OCI-LY1 (cell line): ENCODE results near the gene SEMA4G.
"Not testable (repeated sequence)": the region's sequence is repeated elsewhere in the genome, so short reads cannot be mapped to it uniquely, and the experiment has no call there.

Source experiments
- H2AFZ ChIP-seq: fragments of 200-600 bp; sonication (generic), shearing (Covaris generic); 2 replicates; pipeline ENCODE4 v1.6.0; 2014; ENCODE audit warnings: antibody characterized with exemption, mild to moderate bottlenecking, low read length
- H3F3A ChIP-seq: fragments of 200-600 bp; sonication (generic), shearing (Covaris generic); 2 replicates; pipeline ENCODE4 v1.6.0; 2014; ENCODE audit warnings: mild to moderate bottlenecking, antibody characterized with exemption, low read length, moderate library complexity; ENCODE audit not compliant: insufficient read depth
- H3K27ac ChIP-seq: fragments of 200-600 bp; sonication (generic); 2 replicates; pipeline ENCODE4 v1.5.1; 2014; ENCODE audit warnings: low read length, mixed run types, mild to moderate bottlenecking, low read depth; ENCODE audit not compliant: poor library complexity, severe bottlenecking
- H3K27me3 ChIP-seq: fragments of 200-600 bp; sonication (generic); 2 replicates; pipeline ENCODE4 v1.6.0; 2014; ENCODE audit warnings: antibody characterized with exemption, mild to moderate bottlenecking, low read length, moderate library complexity; ENCODE audit not compliant: insufficient read depth
- H3K36me3 ChIP-seq: fragments of 200-600 bp; sonication (generic); 2 replicates; pipeline ENCODE4 v1.6.1; 2014; ENCODE audit warnings: mild to moderate bottlenecking, antibody characterized with exemption, low read length, moderate library complexity, mixed read lengths; ENCODE audit not compliant: insufficient read depth
- H3K4me1 ChIP-seq: fragments of 200-600 bp; sonication (generic); 2 replicates; pipeline ENCODE4 v1.5.1; 2014; ENCODE audit warnings: mild to moderate bottlenecking, low read length, moderate library complexity; ENCODE audit not compliant: insufficient read depth, severe bottlenecking
- H3K4me2 ChIP-seq: fragments of 200-600 bp; sonication (generic), shearing (Covaris generic); 2 replicates; pipeline ENCODE4 v1.6.1; 2014; ENCODE audit warnings: low read length
- H3K4me3 ChIP-seq: fragments of 200-600 bp; sonication (generic); 2 replicates; pipeline ENCODE4 v1.5.1; 2014; ENCODE audit warnings: low read length, low read depth, mild to moderate bottlenecking, mixed read lengths; ENCODE audit not compliant: poor library complexity, severe bottlenecking
- H3K79me2 ChIP-seq: fragments of 200-600 bp; shearing (Covaris generic); 2 replicates; pipeline ENCODE4 v1.6.1; 2016; ENCODE audit warnings: mixed run types, low read length, mixed read lengths; ENCODE audit not compliant: insufficient read depth
- H3K9ac ChIP-seq: fragments of 200-600 bp; sonication (generic), shearing (Covaris generic); 2 replicates; pipeline ENCODE4 v1.6.1; 2014; ENCODE audit warnings: mild to moderate bottlenecking, low read length, mixed read lengths
- H3K9me2 ChIP-seq: fragments of 200-600 bp; sonication (generic), shearing (Covaris generic); 2 replicates; pipeline ENCODE4 v1.6.1; 2014; ENCODE audit warnings: low read depth, mild to moderate bottlenecking, low read length, mixed read lengths
- H3K9me3 ChIP-seq: fragments of 200-600 bp; shearing (Covaris generic); 2 replicates; pipeline ENCODE4 v1.6.1; 2014; ENCODE audit warnings: low read length, mixed read lengths
- H4K20me1 ChIP-seq: fragments of 200-600 bp; sonication (generic), shearing (Covaris generic); 2 replicates; pipeline ENCODE4 v1.6.0; 2016; ENCODE audit warnings: mild to moderate bottlenecking, low read length; ENCODE audit not compliant: insufficient read depth
- CTCF ChIP-seq: fragments of 200-600 bp; sonication (generic), shearing (Covaris generic); IDR thresholded peaks from 2 replicates; pipeline ENCODE4 v1.5.1; 2017; ENCODE audit warnings: mild to moderate bottlenecking, antibody characterized with exemption, low read length, moderate library complexity, mixed read lengths
- EZH2 ChIP-seq: fragments of 200-600 bp; sonication (generic), shearing (Covaris generic); IDR thresholded peaks from 2 replicates; pipeline ENCODE4 v1.8.0; 2017; ENCODE audit warnings: borderline replicate concordance, mixed run types, mild to moderate bottlenecking, antibody characterized with exemption, low read length, moderate library complexity, mixed read lengths

SEMA4G gene

DNA sequence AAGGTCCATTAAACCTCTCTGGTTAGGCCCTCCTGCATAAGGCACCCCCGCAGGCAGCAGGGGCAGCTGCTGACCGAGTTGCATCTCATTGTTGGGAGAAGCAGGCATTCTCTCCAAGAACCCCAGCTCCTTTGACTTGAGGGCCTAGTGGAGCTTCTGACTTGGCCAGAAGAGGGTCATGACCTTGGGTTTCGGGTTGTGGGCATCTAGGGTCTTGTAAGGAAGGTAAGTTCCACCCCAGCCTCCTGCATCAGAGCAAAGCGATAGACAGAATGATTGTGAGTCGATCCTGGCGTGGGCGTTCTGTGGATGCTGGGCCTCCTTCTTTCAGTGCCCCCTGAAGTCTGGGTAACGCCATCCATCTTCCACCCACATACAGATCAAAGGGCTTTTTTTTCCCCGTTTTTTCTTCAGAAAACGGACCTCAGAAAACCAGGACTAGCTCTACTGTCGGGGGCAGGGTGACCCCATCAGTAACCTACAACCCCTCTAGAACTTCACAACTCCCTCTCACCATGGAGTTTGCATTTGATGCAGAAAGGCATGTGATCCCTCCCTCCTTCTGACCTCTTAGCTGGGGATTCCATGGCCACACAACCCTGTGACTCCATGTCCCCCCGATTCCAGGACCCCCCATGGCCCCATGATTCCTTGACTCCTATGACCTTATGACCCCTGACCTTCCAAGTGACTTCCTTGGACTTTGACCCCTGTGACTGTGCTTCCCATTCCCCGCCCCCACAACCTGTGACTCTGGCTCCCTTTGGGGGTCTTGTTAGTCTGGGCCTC, 3.0 kb downstream of the SEMA4G start:
- H3K4me1 ChIP-seq = peaks cover 7% of the 10 kb centered on the region
- no peaks in the 10 kb centered on the region for H4K20me1 ChIP-seq
- H3K4me2 ChIP-seq = no peak overlapping the region
- no peaks in the 10 kb centered on the region for H3F3A ChIP-seq
- no peaks in the 10 kb centered on the region for H3K79me2 ChIP-seq
- H3K9ac ChIP-seq = no peak overlapping the region
- H3K27me3 ChIP-seq = no peaks in the 10 kb centered on the region
- H2AFZ ChIP-seq = no peak overlapping the region
- H3K4me3 ChIP-seq = no peak overlapping the region
- no peaks in the 10 kb centered on the region for H3K36me3 ChIP-seq
- H3K27ac ChIP-seq = no peak overlapping the region
- no peaks in the 10 kb centered on the region for H3K9me3 ChIP-seq
- no peak for TF ChIP-seq CTCF
- no peaks in the 10 kb centered on the region for H3K9me2 ChIP-seq

GRCh38 chr10:100972904-100973535, 3.7 kb downstream of the SEMA4G start:
- Histone ChIP-seq H3F3A (no peaks in the 10 kb centered on the region), H3K27me3 (no peaks in the 10 kb centered on the region), H3K9me3 (no peaks in the 10 kb centered on the region), H2AFZ (no peak overlapping the region), H3K36me3 (no peaks in the 10 kb centered on the region), H3K9ac (no peak overlapping the region), H3K9me2 (no peaks in the 10 kb centered on the region), H4K20me1 (no peaks in the 10 kb centered on the region), H3K4me3 (no peak overlapping the region), H3K4me2 (no peak overlapping the region), H3K4me1 (peaks cover 7% of the 10 kb centered on the region), H3K27ac (no peak overlapping the region), H3K79me2 (no peaks in the 10 kb centered on the region)
- TF ChIP-seq CTCF = no peak
- TF ChIP-seq EZH2 = no peak

- not testable (repeated sequence) for H2AFZ ChIP-seq, H3K4me1 ChIP-seq, H3K9me3 ChIP-seq, H3K79me2 ChIP-seq, H3F3A ChIP-seq, H3K4me2 ChIP-seq, H3K36me3 ChIP-seq, H3K27me3 ChIP-seq, H3K9me2 ChIP-seq, H4K20me1 ChIP-seq, H3K4me3 ChIP-seq, H3K9ac ChIP-seq, H3K27ac ChIP-seq
These were observed 6.1 kb downstream of the SEMA4G start for GRCh38 chr10:100975397-100975796.

DNA sequence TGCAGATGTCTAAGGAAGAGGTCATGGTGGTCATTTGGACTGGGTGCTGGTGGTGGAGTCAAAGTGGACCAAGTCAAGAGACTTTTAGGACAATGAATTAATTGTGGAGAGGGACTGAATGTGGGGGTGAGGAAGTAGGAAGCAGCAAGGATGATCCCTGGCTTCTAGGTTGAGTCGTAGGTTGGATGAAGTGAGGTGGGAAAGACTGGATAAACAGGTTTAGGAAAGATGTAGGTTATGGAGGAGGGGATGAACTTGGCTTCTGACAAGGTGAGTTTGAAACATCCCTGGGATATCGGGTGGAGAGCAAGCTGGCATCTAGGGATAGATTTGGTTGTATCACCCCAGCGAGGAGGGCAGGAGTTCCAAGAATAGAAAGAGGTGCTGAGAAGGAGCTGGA, 7.6 kb downstream of the SEMA4G start:
- H3K4me3 ChIP-seq = no peak overlapping the region
- no peaks in the 10 kb centered on the region for H3K27me3 ChIP-seq
- no peak overlapping the region for H2AFZ ChIP-seq
- no peaks in the 10 kb centered on the region for H3F3A ChIP-seq
- no peak overlapping the region for H3K27ac ChIP-seq
- no peaks in the 10 kb centered on the region for H3K9me3 ChIP-seq
- H3K9ac ChIP-seq = no peak overlapping the region
- H3K36me3 ChIP-seq = no peaks in the 10 kb centered on the region
- H3K4me1 ChIP-seq = no peaks in the 10 kb centered on the region
- no peak overlapping the region for H3K4me2 ChIP-seq
- no peaks in the 10 kb centered on the region for H4K20me1 ChIP-seq
- no peaks in the 10 kb centered on the region for H3K9me2 ChIP-seq
- no peaks in the 10 kb centered on the region for H3K79me2 ChIP-seq
- TF ChIP-seq CTCF (no peak), EZH2 (no peak)
